Globus pallidus (tissue), 1 donor: Measurements from ENCODE around the gene TMSB4X.
A peak's percentile ranks its signal among the peaks of the same experiment; 100 is the strongest.
"Not testable (repeated sequence)": the region's sequence is repeated elsewhere in the genome, so short reads cannot be mapped to it uniquely, and the experiment has no call there.

ENCODE experiments used
- DNase-seq: peaks from one replicate; pipeline ENCODE4 v3.0.0-alpha.2; 2015; ENCODE audit warnings: low spot score

The TMSB4X gene

GRCh38 chrX:12974796-12975669 lies at the start of gene TMSB4X:
TMSB4X (plus strand) TSS chrX:12975110.
- DNase-seq = peak; percentile 77

GRCh38 chrX:12929701-12930100 lies 45.2 kb upstream of the TMSB4X start:
- DNase-seq = no peak

GRCh38 chrX:12930150-12930549 lies 44.8 kb upstream of the TMSB4X start:
- DNase-seq = no peak

GRCh38 chrX:12932244-12932643 lies 42.7 kb upstream of the TMSB4X start:
- no peak for DNase-seq

GRCh38 chrX:12934850-12935249 lies 40.1 kb upstream of the TMSB4X start:
- no peak for DNase-seq

- no peak for DNase-seq
Measured at GRCh38 chrX:12936947-12937346, 38.0 kb upstream of the TMSB4X start.

- not testable (repeated sequence) for DNase-seq
Measured at GRCh38 chrX:12940471-12940870, 34.4 kb upstream of the TMSB4X start.

GRCh38 chrX:12943592-12943991 lies 31.3 kb upstream of the TMSB4X start:
- DNase-seq = not testable (repeated sequence)

GRCh38 chrX:12944452-12944851 lies 30.5 kb upstream of the TMSB4X start:
- DNase-seq = not testable (repeated sequence)

GRCh38 chrX:12945494-12945893 lies 29.4 kb upstream of the TMSB4X start:
- no peak for DNase-seq

- no peak for DNase-seq
Measured at GRCh38 chrX:12946406-12946805, 28.5 kb upstream of the TMSB4X start.

GRCh38 chrX:12946838-12947544 lies 27.9 kb upstream of the TMSB4X start:
- DNase-seq = peak; percentile 47

- DNase-seq = no peak
Measured at GRCh38 chrX:12947545-12948235, 27.2 kb upstream of the TMSB4X start.

GRCh38 chrX:12948495-12948894 lies 26.4 kb upstream of the TMSB4X start:
- DNase-seq = no peak

- DNase-seq = no peak
Measured at GRCh38 chrX:12949205-12949926, 25.5 kb upstream of the TMSB4X start.

GRCh38 chrX:12949927-12950656 lies 24.8 kb upstream of the TMSB4X start:
- peak; percentile 82 for DNase-seq

GRCh38 chrX:12950851-12951594 lies 23.9 kb upstream of the TMSB4X start:
- DNase-seq = no peak

GRCh38 chrX:12951595-12951975 lies 23.3 kb upstream of the TMSB4X start:
- no peak for DNase-seq

GRCh38 chrX:12953420-12953819 lies 21.5 kb upstream of the TMSB4X start:
- DNase-seq = no peak

GRCh38 chrX:12954376-12954775 lies 20.5 kb upstream of the TMSB4X start:
- no peak for DNase-seq

GRCh38 chrX:12954981-12955380 lies 19.9 kb upstream of the TMSB4X start:
- DNase-seq = no peak
